Kidney epithelial cell (primary cell): ENCODE results near the gene COL13A1. TPM values are rescaled to one million over a fixed set of nuclear protein-coding genes. Genes with fewer than 3 reads are reported as not detected.

Experiments used
- DNase-seq: peaks from one replicate; pipeline ENCODE4 v3.0.0-alpha.2; 2010; ENCODE audit warnings: low read depth
- H3K27me3 ChIP-seq: 2 replicates; pipeline ENCODE4 v1.6.0; 2011; ENCODE audit warnings: low read length; ENCODE audit not compliant: control insufficient read depth, insufficient read depth
- H3K36me3 ChIP-seq: 2 replicates; pipeline ENCODE4 v1.5.1; 2011; ENCODE audit warnings: low read length; ENCODE audit not compliant: control insufficient read depth, insufficient read depth
- H3K4me3 ChIP-seq: 2 replicates; pipeline ENCODE4 v1.5.1; 2011; ENCODE audit warnings: low read depth, mild to moderate bottlenecking, control low read depth, low read length
- total RNA-seq: library from RNA; depleted of rRNA; stranded (reverse); fragments of >200 nt; gene quantifications from 2 replicates; pipeline ENCODE4 v1.2.3, GENCODE V29; 2015
- TF ChIP-seq, protein P1 (sequence below): IDR thresholded peaks from 2 replicates; pipeline ENCODE4 v1.5.1; 2011; ENCODE audit warnings: mild to moderate bottlenecking, moderate library complexity, low read length, control low read depth, inconsistent platforms; ENCODE audit not compliant: insufficient read depth, poor library complexity, severe bottlenecking

The COL13A1 gene
- total RNA-seq, 1 donor from 2014 or later, result 1.7 TPM

DNA sequence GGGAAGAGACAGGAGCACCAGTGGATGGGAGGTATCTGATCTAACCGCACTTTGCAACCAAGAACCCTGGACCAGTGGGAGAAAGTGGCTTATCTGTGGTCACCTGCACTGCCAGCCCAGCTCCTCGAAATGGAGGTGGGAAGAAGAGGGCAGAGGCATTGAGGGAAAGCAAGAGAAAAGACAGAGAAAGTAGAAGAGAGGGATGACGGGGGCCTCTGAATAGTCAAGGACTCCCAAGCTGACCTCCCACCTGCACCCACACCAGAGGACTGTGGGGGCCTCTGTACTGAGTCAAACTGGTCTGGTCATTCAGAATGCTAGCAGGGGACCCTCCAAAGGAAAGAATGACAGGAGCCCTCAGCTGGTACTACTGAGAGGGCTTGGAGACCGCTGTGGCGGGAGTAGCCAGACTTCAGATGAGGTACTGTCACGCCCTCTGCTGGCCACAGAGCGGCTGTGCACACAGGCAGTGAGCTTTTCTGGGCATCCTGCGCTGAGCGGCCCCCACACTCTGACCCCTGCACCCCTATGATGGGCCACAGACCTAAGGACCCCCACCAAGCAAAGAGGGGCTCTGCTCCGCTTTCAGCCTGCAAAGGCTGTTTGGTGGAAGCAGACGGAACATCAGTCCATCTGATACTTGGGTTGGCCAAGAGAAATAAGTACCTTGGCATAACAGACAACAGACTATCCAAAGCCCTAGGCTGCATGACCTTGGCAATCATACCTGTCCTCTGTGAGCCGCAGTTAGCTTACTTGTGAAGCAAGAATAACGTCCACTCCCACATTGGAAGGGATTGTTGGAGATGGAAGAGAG is 112.9 kb downstream of the COL13A1 start:
- DNase-seq, result no peak
- peaks cover 14% of the 10 kb centered on the region for H3K27me3 ChIP-seq
- TF ChIP-seq, protein P1, sequence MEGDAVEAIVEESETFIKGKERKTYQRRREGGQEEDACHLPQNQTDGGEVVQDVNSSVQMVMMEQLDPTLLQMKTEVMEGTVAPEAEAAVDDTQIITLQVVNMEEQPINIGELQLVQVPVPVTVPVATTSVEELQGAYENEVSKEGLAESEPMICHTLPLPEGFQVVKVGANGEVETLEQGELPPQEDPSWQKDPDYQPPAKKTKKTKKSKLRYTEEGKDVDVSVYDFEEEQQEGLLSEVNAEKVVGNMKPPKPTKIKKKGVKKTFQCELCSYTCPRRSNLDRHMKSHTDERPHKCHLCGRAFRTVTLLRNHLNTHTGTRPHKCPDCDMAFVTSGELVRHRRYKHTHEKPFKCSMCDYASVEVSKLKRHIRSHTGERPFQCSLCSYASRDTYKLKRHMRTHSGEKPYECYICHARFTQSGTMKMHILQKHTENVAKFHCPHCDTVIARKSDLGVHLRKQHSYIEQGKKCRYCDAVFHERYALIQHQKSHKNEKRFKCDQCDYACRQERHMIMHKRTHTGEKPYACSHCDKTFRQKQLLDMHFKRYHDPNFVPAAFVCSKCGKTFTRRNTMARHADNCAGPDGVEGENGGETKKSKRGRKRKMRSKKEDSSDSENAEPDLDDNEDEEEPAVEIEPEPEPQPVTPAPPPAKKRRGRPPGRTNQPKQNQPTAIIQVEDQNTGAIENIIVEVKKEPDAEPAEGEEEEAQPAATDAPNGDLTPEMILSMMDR, result peak; percentile 98
- no peaks in the 10 kb centered on the region for H3K36me3 ChIP-seq
- H3K4me3 ChIP-seq, result no peak overlapping the region

DNA sequence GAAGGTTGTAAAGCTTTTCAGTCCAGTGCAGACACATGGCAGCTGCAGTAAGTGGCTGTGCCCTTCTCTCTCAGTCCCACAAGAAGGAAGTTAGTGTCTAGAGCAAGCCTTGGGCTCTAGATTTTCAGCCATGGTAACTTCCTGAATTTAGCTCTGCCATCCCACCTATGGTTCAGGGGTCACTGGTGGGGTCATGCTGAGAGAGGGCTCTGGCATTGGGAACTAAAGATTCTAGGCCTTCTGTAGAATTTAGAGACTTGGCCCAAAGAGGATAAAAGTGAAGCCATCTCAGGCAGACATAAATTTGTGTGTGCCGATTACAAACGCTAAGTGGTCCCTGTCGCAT is 113.5 kb downstream of the COL13A1 start:
- Histone ChIP-seq H3K27me3 (peaks cover 15% of the 10 kb centered on the region), H3K4me3 (no peak overlapping the region), H3K36me3 (no peaks in the 10 kb centered on the region)
- no peak for DNase-seq
- TF ChIP-seq, protein P1, result no peak

DNA sequence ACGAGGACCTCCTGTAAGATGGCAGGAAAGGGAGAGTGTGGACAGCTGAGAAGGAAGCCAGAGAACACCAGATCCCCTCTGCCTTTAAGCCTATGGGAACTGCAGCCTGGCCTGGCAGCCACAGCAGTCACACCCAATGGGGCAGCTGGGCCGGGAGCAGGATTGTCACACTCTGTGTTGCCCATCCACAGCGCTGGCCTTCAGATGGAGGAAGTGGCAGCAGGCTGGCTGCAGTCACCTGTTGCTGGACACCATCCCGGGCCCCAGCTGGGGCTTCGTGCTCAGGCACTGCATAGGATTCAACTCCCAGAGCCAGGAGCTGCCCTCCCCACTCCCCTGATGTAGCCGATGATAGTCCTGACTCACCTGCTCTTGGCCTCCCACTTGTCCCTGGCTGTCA is 114.4 kb downstream of the COL13A1 start:
- TF ChIP-seq, protein P1, result no peak
- Histone ChIP-seq H3K36me3 (no peaks in the 10 kb centered on the region), H3K4me3 (no peak overlapping the region), H3K27me3 (peaks cover 15% of the 10 kb centered on the region)
- no peak for DNase-seq

DNA sequence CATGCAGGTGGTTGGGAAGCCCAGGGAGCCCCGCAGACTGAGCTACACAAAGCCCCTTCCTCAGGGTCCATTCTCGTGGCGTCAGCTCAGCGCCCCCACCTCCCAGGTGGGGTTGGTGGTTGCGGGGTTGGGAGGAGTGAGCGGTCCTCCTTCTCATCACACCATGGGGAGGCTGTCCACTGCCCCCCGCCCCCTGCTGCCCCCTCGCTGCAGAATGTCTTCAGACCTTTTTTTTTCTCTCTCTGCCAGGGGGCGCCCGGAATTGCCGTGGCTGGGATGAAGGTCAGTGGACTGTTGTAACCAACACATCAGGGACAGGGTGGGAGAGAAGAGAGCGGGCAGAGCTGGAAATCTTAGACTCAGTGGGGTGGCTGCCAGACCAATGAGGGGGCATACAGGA is 116.3 kb downstream of the COL13A1 start:
- DNase-seq, result no peak
- Histone ChIP-seq H3K4me3 (no peak overlapping the region), H3K36me3 (no peaks in the 10 kb centered on the region), H3K27me3 (peaks cover 12% of the 10 kb centered on the region)
- TF ChIP-seq, protein P1, result no peak

DNA sequence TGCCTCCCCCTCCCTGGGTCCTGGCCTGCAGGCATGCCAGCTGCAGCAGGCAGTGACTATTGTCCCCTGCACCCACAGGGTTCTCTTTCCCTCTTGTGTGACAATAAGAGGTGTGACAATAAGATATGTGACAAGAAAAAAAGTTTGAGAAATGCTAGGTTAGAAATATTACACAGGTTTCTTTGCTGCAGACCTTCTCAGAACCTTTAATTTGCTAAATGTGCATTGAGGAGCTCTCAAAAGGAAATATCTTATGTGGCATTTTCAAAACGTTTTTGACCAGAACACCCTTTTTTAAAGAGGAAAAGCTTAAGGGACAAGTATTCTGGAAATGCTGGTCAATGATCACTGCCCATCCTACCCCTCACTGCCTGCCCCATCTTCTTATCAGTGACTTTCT is 117.5 kb downstream of the COL13A1 start:
- H3K27me3 ChIP-seq, result peaks cover 9% of the 10 kb centered on the region
- H3K4me3 ChIP-seq, result no peak overlapping the region
- DNase-seq, result no peak
- TF ChIP-seq, protein P1, result no peak
- H3K36me3 ChIP-seq, result no peaks in the 10 kb centered on the region

DNA sequence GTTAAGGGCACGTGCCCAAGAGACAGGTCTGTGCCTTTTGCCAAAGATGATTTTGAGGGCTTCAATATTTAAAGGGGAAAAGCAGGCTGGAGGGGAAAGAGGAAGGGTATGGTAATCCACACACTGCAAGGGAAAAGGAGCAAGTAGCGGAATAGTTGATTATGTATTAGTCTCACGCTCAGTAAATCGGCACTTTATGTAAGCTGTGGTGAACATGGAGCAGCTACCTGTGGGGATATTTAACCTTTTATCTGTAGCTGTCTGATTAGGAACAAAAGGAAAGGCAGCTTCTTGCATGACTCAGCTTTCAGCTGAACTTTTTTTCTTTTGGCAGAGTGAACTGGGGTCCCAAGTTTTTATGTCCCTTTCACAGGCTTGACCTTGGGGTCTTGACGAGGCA is 123.4 kb downstream of the COL13A1 start:
- TF ChIP-seq, protein P1, result no peak
- Histone ChIP-seq H3K27me3 (peaks cover 6% of the 10 kb centered on the region), H3K36me3 (no peaks in the 10 kb centered on the region), H3K4me3 (no peak overlapping the region)
- no peak for DNase-seq
